WTC11 (cell line): ENCODE data around the gene FFAR2.

Experiments used
- STAT6 ChIP-seq: sonication (generic); formaldehyde crosslinking; conservative IDR thresholded peaks from 2 replicates; pipeline ENCODE4 v1.8.1; 2023; ENCODE audit warnings: mild to moderate bottlenecking, low read depth, missing genetic modification reagents, moderate library complexity
- TF ChIP-seq, protein P1 (sequence below): fragments of 200-600 bp; IDR thresholded peaks from 2 replicates; pipeline ENCODE4 v1.8.0; 2022; ENCODE audit warnings: antibody characterized with exemption
- TF ChIP-seq, protein P2 (sequence below): sonication (generic); formaldehyde crosslinking; IDR thresholded peaks from 2 replicates; pipeline ENCODE4 v1.8.1; 2022; ENCODE audit warnings: low read depth, missing genetic modification reagents, borderline replicate concordance

DNA sequence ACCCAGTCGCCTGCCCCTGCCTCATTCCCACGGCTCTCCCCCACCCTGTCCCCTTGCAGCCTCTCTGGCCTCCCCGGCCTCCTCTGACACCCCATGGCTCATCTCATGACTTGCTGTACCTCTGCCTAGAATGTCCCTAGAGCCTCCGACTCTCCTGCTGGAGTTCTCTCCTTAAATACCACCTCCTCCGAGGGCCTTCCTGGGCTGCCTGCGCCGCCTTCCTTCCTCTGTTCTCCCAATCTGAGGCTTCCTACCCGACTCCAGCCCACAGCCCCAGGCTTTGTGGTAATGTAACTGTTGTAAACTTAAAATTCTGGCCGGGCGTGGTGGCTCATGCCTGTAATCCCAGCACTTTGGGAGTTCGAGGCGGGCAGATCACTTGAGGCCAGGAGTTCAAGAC, 49.5 kb upstream of the FFAR2 start:
- TF ChIP-seq, protein P1, sequence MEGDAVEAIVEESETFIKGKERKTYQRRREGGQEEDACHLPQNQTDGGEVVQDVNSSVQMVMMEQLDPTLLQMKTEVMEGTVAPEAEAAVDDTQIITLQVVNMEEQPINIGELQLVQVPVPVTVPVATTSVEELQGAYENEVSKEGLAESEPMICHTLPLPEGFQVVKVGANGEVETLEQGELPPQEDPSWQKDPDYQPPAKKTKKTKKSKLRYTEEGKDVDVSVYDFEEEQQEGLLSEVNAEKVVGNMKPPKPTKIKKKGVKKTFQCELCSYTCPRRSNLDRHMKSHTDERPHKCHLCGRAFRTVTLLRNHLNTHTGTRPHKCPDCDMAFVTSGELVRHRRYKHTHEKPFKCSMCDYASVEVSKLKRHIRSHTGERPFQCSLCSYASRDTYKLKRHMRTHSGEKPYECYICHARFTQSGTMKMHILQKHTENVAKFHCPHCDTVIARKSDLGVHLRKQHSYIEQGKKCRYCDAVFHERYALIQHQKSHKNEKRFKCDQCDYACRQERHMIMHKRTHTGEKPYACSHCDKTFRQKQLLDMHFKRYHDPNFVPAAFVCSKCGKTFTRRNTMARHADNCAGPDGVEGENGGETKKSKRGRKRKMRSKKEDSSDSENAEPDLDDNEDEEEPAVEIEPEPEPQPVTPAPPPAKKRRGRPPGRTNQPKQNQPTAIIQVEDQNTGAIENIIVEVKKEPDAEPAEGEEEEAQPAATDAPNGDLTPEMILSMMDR = no peak
- TF ChIP-seq STAT6 (CRISPR knock-in tag) = no peak
- TF ChIP-seq, protein P2, sequence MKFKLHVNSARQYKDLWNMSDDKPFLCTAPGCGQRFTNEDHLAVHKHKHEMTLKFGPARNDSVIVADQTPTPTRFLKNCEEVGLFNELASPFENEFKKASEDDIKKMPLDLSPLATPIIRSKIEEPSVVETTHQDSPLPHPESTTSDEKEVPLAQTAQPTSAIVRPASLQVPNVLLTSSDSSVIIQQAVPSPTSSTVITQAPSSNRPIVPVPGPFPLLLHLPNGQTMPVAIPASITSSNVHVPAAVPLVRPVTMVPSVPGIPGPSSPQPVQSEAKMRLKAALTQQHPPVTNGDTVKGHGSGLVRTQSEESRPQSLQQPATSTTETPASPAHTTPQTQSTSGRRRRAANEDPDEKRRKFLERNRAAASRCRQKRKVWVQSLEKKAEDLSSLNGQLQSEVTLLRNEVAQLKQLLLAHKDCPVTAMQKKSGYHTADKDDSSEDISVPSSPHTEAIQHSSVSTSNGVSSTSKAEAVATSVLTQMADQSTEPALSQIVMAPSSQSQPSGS (CRISPR knock-in tag) = no peak
